Measurements from ENCODE around the gene PHC3.

The PHC3 gene

GRCh38 chr3:170076715-170077238 lies 104.8 kb downstream of the PHC3 start:
- DNase-seq: peak; percentile 74

GRCh38 chr3:170075441-170076091 lies 106.0 kb downstream of the PHC3 start:
- DNase-seq: no peak

- DNase-seq: no peak
Observed at GRCh38 chr3:170064108-170064507, 117.4 kb downstream of the PHC3 start.

- DNase-seq: no peak
Observed at GRCh38 chr3:170063691-170064090, 117.8 kb downstream of the PHC3 start.

- no peak for DNase-seq
Observed at GRCh38 chr3:170062769-170063168, 118.8 kb downstream of the PHC3 start.

- DNase-seq: no peak
Observed at GRCh38 chr3:170062068-170062467, 119.5 kb downstream of the PHC3 start.

GRCh38 chr3:170059447-170059846 lies 122.1 kb downstream of the PHC3 start:
- no peak for DNase-seq

GRCh38 chr3:170058127-170058526 lies 123.4 kb downstream of the PHC3 start:
- DNase-seq: no peak

- DNase-seq: no peak
Observed at GRCh38 chr3:170057550-170057949, 124.0 kb downstream of the PHC3 start.

- no peak for DNase-seq
Observed at GRCh38 chr3:170056710-170057454, 124.7 kb downstream of the PHC3 start.

- DNase-seq: peak; percentile 19
Observed at GRCh38 chr3:170055209-170055608, 126.3 kb downstream of the PHC3 start.

- DNase-seq: peak; percentile 17
Observed at GRCh38 chr3:170054204-170054603, 127.3 kb downstream of the PHC3 start.

GRCh38 chr3:170052398-170052797 lies 129.1 kb downstream of the PHC3 start:
- no peak for DNase-seq

GRCh38 chr3:170050753-170051152 lies 130.8 kb downstream of the PHC3 start:
- DNase-seq: no peak

- peak; percentile 21 for DNase-seq
Observed at GRCh38 chr3:170049146-170050000, 132.2 kb downstream of the PHC3 start.

- no peak for DNase-seq
Observed at GRCh38 chr3:170047133-170047404, 134.5 kb downstream of the PHC3 start.

GRCh38 chr3:170046269-170047132 lies 135.0 kb downstream of the PHC3 start:
- no peak for DNase-seq

GRCh38 chr3:170044795-170045244 lies 136.7 kb downstream of the PHC3 start:
- no peak for DNase-seq

- no peak for DNase-seq
Observed at GRCh38 chr3:170044271-170044670, 137.3 kb downstream of the PHC3 start.

GRCh38 chr3:170043506-170043905 lies 138.0 kb downstream of the PHC3 start:
- DNase-seq: no peak

GRCh38 chr3:170040418-170040817 lies 141.1 kb downstream of the PHC3 start:
- no peak for DNase-seq

GRCh38 chr3:170038434-170039110 lies 143.0 kb downstream of the PHC3 start:
- DNase-seq: no peak
